H1 (cell line): ENCODE measurements around the gene CFAP91. TPM values are rescaled to one million over a fixed set of nuclear protein-coding genes. Genes with fewer than 3 reads are reported as not detected.

Experiments
- CEBPB ChIP-seq: IDR thresholded peaks from 2 replicates; pipeline ENCODE4 v1.6.1; 2012; ENCODE audit warnings: low read depth, low read length
- EZH2 ChIP-seq: fragments of 200-600 bp; sonication (generic); IDR thresholded peaks from 2 replicates; pipeline ENCODE4 v1.7.1; 2012; ENCODE audit warnings: low read depth, mild to moderate bottlenecking, moderate library complexity, low read length, inconsistent platforms; ENCODE audit not compliant: severe bottlenecking
- GABPA ChIP-seq: IDR thresholded peaks from 2 replicates; pipeline ENCODE4 v1.6.1; 2011; ENCODE audit warnings: mild to moderate bottlenecking, low read length, moderate library complexity, borderline replicate concordance; ENCODE audit not compliant: insufficient read depth
- RBBP5 ChIP-seq: IDR thresholded peaks from 2 replicates; pipeline ENCODE4 v1.7.1; 2012; ENCODE audit warnings: low read depth, mild to moderate bottlenecking, inconsistent platforms, low read length, moderate library complexity, borderline replicate concordance
- SIRT6 ChIP-seq: IDR thresholded peaks from one replicate; pipeline ENCODE4 v1.7.1; 2012; ENCODE audit warnings: low read length, inconsistent platforms
- TAF1 ChIP-seq: IDR thresholded peaks from 2 replicates; pipeline ENCODE4 v1.6.1; 2011; ENCODE audit warnings: mild to moderate bottlenecking, low read depth, low read length
- TCF12 ChIP-seq: IDR thresholded peaks from 2 replicates; pipeline ENCODE4 v1.6.1; 2011; ENCODE audit warnings: low read depth, mild to moderate bottlenecking, low read length
- polyA plus RNA-seq, 7 experiments: library from polyadenylated mRNA; depleted of rRNA in 3 of 7; stranded (reverse) in 5 of 7; unstranded in 2 of 7; fragments of >200 nt in 5 of 7; fragments of 200-250 nt in 2 of 7; gene quantifications; 1 replicate in 5 of 7; 2 replicates in 1 of 7; 4 replicates in 1 of 7; pipeline versions ENCODE4 v1.2.1 to v1.2.3, GENCODE V29; 2011 to 2013; ENCODE audit warnings: missing spikeins in 2 of 7, mixed read lengths in 2 of 7
- total RNA-seq: library from RNA; stranded (reverse); fragmentation: NEBNext Ultra II Directional; extraction: Animal tissue kit (Norgen Biotek cat#: 25700); gene quantifications from 2 replicates; pipeline ENCODE4 v1.2.1, GENCODE V29; 2021

Gene CFAP91
- total and polyA plus RNA-seq, 2 of the 8 experiments (the other 6 are each of a cell fraction or from before 2014, with no cell fraction given): 5.4 to 7.4 TPM

DNA sequence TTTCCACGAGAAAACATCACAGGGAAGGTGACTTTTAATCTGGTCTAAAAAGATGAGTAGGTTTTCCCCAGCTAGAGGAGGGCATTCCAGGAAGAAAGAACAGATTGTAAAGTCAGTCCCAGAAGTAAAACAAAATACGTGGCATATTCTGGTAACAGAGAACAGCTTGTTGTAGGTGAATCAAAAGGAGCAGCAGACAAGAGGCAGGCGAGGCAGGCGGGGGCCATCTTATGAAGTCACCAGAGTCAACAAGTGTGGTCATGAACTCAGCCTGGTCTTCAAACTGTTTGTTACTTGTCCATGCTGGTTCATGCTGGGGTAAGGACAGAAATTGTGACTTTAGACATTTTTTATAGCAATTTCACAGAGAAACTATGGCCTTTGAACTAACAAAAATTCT, 38.5 kb upstream of the CFAP91 start (continued):
- TF ChIP-seq EZH2: no peak
- TF ChIP-seq GABPA: no peak
- no peak for TF ChIP-seq RBBP5
- no peak for TF ChIP-seq TCF12
- TF ChIP-seq TAF1: no peak
- no peak for TF ChIP-seq SIRT6
- TF ChIP-seq CEBPB: no peak
- TF ChIP-seq, all 59 proteins: peak for 0
